Esophagus squamous epithelium (tissue), 4 donors: ENCODE data around the gene WEE1.

Source experiments
- CTCF ChIP-seq, 6 experiments: fragments of 450-650 bp in 4 of 6; fragments of 200-600 bp in 2 of 6; sonication (generic) in 2 of 6; IDR thresholded peaks; one replicate each; pipeline ENCODE4 v1.5.1; 2016 to 2019; ENCODE audit warnings: antibody characterized with exemption in 6 of 6, mild to moderate bottlenecking in 4 of 6, moderate library complexity in 4 of 6
- POLR2A ChIP-seq, 4 donors: fragments of 450-650 bp; IDR thresholded peaks; one replicate each; pipeline ENCODE4 v1.6.1; 2017; ENCODE audit warnings: antibody characterized with exemption in 4 of 4, mild to moderate bottlenecking in 4 of 4, moderate library complexity in 3 of 4

GRCh38 chr11:9561279-9561982 is 12.0 kb upstream of the WEE1 start:
- TF ChIP-seq POLR2A (IDR thresholded peaks at IDR 0.05) (no peak), CTCF (IDR thresholded peaks at IDR 0.05) (no peak)
